ENCODE data around the gene TLL2.

The TLL2 gene

DNA sequence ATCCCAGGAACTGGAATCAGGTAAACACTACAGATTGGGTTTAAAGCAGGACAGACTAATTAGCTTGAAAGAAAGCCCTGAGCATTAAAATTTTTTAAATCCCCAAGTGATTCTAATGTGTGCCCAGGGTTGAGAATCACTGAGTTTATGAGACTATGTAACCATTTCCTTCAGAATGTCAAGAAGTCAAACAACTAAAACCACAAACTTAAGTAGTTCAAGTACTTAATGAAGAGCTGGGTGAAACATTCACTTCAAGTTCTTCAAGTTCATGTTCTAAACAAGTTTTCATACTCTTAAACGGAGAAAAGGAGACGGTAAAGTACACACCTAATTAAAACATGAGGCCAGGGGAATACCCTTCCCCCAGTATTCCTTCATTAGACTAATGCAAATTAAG lies 28.2 kb upstream of the TLL2 start:
- POLR2A ChIA-PET (ENCODE audit: low non-redundant PET), result no interaction called here
- CTCF ChIA-PET, result interaction anchor here (0.9 kb wide), 1 partner anchor 8 kb away, joined by 4 read pairs; no protein-coding TSS in a partner anchor
- H3K27ac ChIP-seq, result no peak overlapping the region
- DNase-seq (ENCODE audit: low spot score), result no peak
- TF ChIP-seq, protein P1, sequence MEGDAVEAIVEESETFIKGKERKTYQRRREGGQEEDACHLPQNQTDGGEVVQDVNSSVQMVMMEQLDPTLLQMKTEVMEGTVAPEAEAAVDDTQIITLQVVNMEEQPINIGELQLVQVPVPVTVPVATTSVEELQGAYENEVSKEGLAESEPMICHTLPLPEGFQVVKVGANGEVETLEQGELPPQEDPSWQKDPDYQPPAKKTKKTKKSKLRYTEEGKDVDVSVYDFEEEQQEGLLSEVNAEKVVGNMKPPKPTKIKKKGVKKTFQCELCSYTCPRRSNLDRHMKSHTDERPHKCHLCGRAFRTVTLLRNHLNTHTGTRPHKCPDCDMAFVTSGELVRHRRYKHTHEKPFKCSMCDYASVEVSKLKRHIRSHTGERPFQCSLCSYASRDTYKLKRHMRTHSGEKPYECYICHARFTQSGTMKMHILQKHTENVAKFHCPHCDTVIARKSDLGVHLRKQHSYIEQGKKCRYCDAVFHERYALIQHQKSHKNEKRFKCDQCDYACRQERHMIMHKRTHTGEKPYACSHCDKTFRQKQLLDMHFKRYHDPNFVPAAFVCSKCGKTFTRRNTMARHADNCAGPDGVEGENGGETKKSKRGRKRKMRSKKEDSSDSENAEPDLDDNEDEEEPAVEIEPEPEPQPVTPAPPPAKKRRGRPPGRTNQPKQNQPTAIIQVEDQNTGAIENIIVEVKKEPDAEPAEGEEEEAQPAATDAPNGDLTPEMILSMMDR (conservative IDR thresholded peaks at IDR 0.05; ENCODE audit: low read depth), result no peak

DNA sequence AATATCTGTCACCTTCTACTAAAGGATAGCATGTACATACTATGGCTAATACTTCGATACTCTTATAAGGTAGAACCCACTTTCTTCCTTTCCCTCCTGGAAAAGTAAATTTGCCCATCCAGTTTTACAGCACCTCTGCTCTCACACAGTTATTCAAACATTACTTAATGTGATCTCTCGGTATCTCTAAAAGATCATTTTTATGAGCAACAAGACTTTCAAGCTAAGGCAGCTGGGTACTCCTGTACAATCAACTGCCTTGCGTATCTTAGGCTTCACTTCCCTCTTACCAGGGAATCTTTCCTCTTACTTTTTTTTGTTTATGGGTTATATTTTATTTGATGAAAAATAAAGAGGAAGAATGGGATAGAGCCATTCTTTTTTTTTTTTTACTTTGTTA lies 26.5 kb upstream of the TLL2 start:
- DNase-seq (ENCODE audit: low spot score), result no peak
- ChIA-PET POLR2A (ENCODE audit: low non-redundant PET) (no interaction called here), CTCF (no interaction called here)
- TF ChIP-seq, protein P1 (conservative IDR thresholded peaks at IDR 0.05; ENCODE audit: low read depth), result no peak
- H3K27ac ChIP-seq, result no peak overlapping the region

DNA sequence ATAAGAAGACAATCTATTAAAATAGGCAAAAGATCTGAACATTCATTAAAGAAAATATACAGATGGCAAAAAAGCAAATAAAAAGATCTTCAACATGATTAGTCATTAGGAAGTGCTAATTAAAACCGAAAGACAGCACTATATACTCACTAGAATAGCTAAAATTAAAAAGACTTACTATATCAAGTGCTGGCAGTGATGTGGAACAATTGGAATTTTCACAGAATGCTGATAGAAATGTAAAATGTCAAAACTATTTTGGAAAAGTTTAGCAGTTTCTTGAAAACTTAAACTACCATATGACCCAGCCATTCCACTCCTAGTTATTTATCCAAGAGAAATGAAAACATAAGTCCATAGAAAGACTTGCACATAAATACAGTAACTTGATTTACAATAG lies 25.0 kb upstream of the TLL2 start:
- DNase-seq (ENCODE audit: low spot score), result no peak
- no peak overlapping the region for H3K27ac ChIP-seq
- ChIA-PET CTCF (no interaction called here), POLR2A (ENCODE audit: low non-redundant PET) (no interaction called here)
- TF ChIP-seq, protein P1 (conservative IDR thresholded peaks at IDR 0.05; ENCODE audit: low read depth), result no peak

DNA sequence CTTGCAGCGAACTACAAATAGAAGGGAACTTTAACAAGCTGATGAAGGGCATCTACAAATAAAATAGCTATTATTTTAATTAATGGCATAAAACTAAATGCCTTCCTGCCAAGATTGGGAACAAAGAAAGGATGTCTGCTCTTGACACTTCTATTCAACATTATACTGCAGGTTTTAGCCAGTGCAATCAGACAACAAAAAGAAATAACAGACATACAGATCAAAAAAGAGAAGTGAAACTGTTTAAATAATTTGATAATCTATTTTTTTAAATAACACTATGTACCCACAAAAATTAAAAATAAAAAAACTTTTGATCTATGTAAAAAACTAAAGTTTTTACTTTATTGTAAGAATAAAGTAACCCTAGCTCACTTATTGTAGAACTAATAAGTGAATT lies 22.4 kb upstream of the TLL2 start:
- no peak overlapping the region for H3K27ac ChIP-seq
- CTCF ChIA-PET, result interaction anchor here (1.5 kb wide), 1 partner anchor 45 kb away, joined by 4 read pairs; no protein-coding TSS in a partner anchor
- TF ChIP-seq, protein P1 (conservative IDR thresholded peaks at IDR 0.05; ENCODE audit: low read depth), result no peak
- POLR2A ChIA-PET (ENCODE audit: low non-redundant PET), result no interaction called here
- no peak for DNase-seq (ENCODE audit: low spot score)

DNA sequence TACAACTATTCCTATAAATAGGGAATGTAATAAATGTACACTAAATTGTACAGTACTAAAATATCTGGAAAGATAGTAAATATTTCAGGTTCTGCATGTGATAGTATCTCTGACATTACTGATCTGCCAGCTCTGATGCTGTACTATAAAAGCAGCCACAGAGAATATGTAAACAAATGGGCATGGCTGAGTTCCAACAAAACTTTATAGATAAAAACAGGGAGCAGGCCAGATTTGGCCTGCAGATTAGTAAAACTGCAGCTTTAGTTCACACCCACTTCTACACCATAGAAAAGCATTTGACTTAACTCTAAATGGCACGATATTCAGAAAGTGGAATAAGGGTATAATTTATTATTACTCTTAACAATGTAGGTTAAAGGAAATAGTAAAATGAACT lies 18.8 kb upstream of the TLL2 start:
- no peak for DNase-seq (ENCODE audit: low spot score)
- H3K27ac ChIP-seq, result no peak overlapping the region
- TF ChIP-seq, protein P1 (conservative IDR thresholded peaks at IDR 0.05; ENCODE audit: low read depth), result no peak
- CTCF ChIA-PET, result interaction anchor here (1.0 to 1.2 kb wide), 3 partner anchors 13 to 19 kb away, joined by 3 read pairs; partner anchors contain the start of gene TLL2
- POLR2A ChIA-PET (ENCODE audit: low non-redundant PET), result no interaction called here

DNA sequence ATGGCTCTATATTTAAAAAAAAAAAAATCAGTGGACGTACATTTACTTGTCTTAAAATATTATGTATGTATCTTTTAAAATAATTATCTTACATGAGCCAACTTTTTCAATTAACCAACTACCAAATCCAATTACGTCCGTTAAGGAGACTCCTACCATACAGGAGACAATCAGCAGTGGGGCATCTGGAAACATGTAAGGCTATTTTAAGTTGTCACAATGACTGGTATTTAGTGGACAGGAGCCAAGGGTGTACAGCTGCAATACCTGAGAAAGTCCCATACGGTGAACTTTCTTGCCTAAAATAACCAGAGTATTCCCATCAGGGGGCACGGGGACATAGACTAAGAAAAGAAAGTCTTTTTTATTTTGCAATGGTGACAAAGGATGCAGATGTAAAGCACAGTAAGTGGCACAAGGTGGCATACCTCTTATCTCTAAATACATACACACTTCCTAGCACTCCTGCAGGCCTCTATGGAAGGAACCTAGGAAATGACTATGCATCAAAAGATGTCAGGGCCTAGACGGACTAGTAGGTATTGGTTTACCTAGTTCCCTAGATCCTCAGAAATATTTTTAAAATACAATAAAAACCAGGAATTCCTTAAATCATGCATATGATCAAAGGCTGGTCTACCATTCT lies 16.0 kb upstream of the TLL2 start:
- TF ChIP-seq, protein P1 (conservative IDR thresholded peaks at IDR 0.05; ENCODE audit: low read depth), result no peak
- DNase-seq (ENCODE audit: low spot score), result no peak
- POLR2A ChIA-PET (ENCODE audit: low non-redundant PET), result no interaction called here
- CTCF ChIA-PET, result no interaction called here
- no peak overlapping the region for H3K27ac ChIP-seq
